SK-N-SH (cell line): ENCODE results near the gene PARP1. TPM values are rescaled to one million over a fixed set of nuclear protein-coding genes. Genes with fewer than 3 reads are reported as not detected.

Experiments used
- CTCF ChIA-PET: fragments of 300-600, 350-600 bp; formaldehyde crosslinking; extraction: SDS; loops from one replicate; lab custom pipeline; 2021; lab: Yijun Ruan, JAX
- POLR2A ChIA-PET: fragments of 350-600 bp; sonication (Branson Sonifier 250); formaldehyde crosslinking; extraction: SDS; loops from one replicate; lab custom pipeline; 2020; ENCODE audit warnings: antibody characterized with exemption, inconsistent platforms; lab: Yijun Ruan, JAX
- DNase-seq: peaks from one replicate; pipeline ENCODE4 v3.0.0; 2012
- H2AFZ ChIP-seq: fragments of 200-600 bp; sonication (generic); 2 replicates; pipeline ENCODE4 v1.8.1; 2016; ENCODE audit warnings: antibody characterized with exemption, mild to moderate bottlenecking, low read depth
- H3F3A ChIP-seq: fragments of 200-600 bp; sonication (generic); replicated peaks from 2 replicates; pipeline ENCODE3; 2016; ENCODE audit warnings: antibody characterized with exemption, mild to moderate bottlenecking; ENCODE audit not compliant: insufficient read depth
- H3K27ac ChIP-seq, 2 experiments: fragments of 200-500 bp in 1 of 2; fragments of 200-600 bp in 1 of 2; sonication (Bioruptor generic) in 1 of 2; sonication (generic), shearing (Covaris generic) in 1 of 2; 2 replicates each; pipeline versions ENCODE4 v1.5.1 to v1.6.1; 2014 to 2016; ENCODE audit warnings: low read depth in 2 of 2, inconsistent platforms in 1 of 2, low read length in 1 of 2, mild to moderate bottlenecking in 1 of 2, mixed read lengths in 1 of 2
- H3K27me3 ChIP-seq: fragments of 200-600 bp; sonication (generic), shearing (Covaris generic); 2 replicates; pipeline ENCODE4 v1.6.1; 2016; ENCODE audit warnings: mixed run types; ENCODE audit not compliant: insufficient read depth
- H3K36me3 ChIP-seq, 2 experiments: fragments of 200-500 bp in 1 of 2; fragments of 200-600 bp in 1 of 2; sonication (Bioruptor generic) in 1 of 2; sonication (generic) in 1 of 2; replicated peaks in 1 of 2; 2 replicates each; pipeline versions ENCODE3 to v1.5.1; 2014 to 2016; ENCODE audit warnings: low read length in 1 of 2, mild to moderate bottlenecking in 1 of 2; ENCODE audit not compliant: insufficient read depth in 2 of 2, control insufficient read depth in 1 of 2
- H3K4me1 ChIP-seq, 2 experiments: fragments of 200-500 bp in 1 of 2; fragments of 200-600 bp in 1 of 2; sonication (Bioruptor generic) in 1 of 2; sonication (generic), shearing (Covaris generic) in 1 of 2; 2 replicates each; pipeline versions ENCODE4 v1.5.1 to v1.6.1; 2014 to 2016; ENCODE audit warnings: low read depth in 1 of 2, low read length in 1 of 2, mixed run types in 1 of 2; ENCODE audit not compliant: insufficient read depth in 2 of 2, control insufficient read depth in 1 of 2
- H3K4me2 ChIP-seq: fragments of 200-600 bp; sonication (generic), shearing (Covaris generic); 2 replicates; pipeline ENCODE4 v1.6.1; 2017; ENCODE audit warnings: mixed run types
- H3K4me3 ChIP-seq, 2 experiments: fragments of 200-500 bp in 1 of 2; fragments of 200-600 bp in 1 of 2; sonication (Bioruptor generic) in 1 of 2; sonication (generic), shearing (Covaris generic) in 1 of 2; 2 replicates each; pipeline versions ENCODE4 v1.5.1 to v1.8.1; 2014 to 2016; ENCODE audit warnings: low read depth in 2 of 2, inconsistent platforms in 1 of 2, low read length in 1 of 2, mild to moderate bottlenecking in 1 of 2, mixed read lengths in 1 of 2, moderate library complexity in 1 of 2
- H3K79me2 ChIP-seq: fragments of 200-600 bp; sonication (generic); 2 replicates; pipeline ENCODE4 v1.8.1; 2017; ENCODE audit warnings: mild to moderate bottlenecking; ENCODE audit not compliant: insufficient read depth
- H3K9ac ChIP-seq: fragments of 200-600 bp; sonication (generic); 2 replicates; pipeline ENCODE4 v1.6.1; 2017; ENCODE audit warnings: mixed run types
- H3K9me2 ChIP-seq: fragments of 200-600 bp; sonication (generic); 2 replicates; pipeline ENCODE4 v1.6.1; 2017; ENCODE audit warnings: mixed run types
- H3K9me3 ChIP-seq: fragments of 200-600 bp; sonication (generic); 2 replicates; pipeline ENCODE4 v1.6.1; 2017; ENCODE audit warnings: mixed run types, mild to moderate bottlenecking, moderate library complexity
- H4K20me1 ChIP-seq: fragments of 200-600 bp; sonication (generic); 2 replicates; pipeline ENCODE4 v1.6.1; 2017; ENCODE audit warnings: mild to moderate bottlenecking, mixed run types; ENCODE audit not compliant: insufficient read depth
- CHD2 ChIP-seq: fragments of 150-350 bp; IDR thresholded peaks from 2 replicates; pipeline ENCODE4 v1.6.1; 2018; ENCODE audit warnings: low read length; ENCODE audit not compliant: partially characterized antibody
- EZH2phosphoT487 ChIP-seq: fragments of 200-600 bp; sonication (generic); IDR thresholded peaks from 2 replicates; pipeline ENCODE4 v1.6.1; 2017; ENCODE audit warnings: low read depth, mixed run types, mild to moderate bottlenecking, antibody characterized with exemption, moderate library complexity, borderline replicate concordance
- FOXJ3 ChIP-seq: sonication (generic); formaldehyde crosslinking; IDR thresholded peaks from 2 replicates; pipeline ENCODE4 v1.5.1; 2020; ENCODE audit warnings: mild to moderate bottlenecking, missing genetic modification reagents
- FOXM1 ChIP-seq: IDR thresholded peaks from 2 replicates; pipeline ENCODE4 v1.4.0; 2012; ENCODE audit warnings: low read depth, mild to moderate bottlenecking
- GATA2 ChIP-seq: sonication (generic); formaldehyde crosslinking; IDR thresholded peaks from 2 replicates; pipeline ENCODE4 v1.5.0; 2020; ENCODE audit warnings: mild to moderate bottlenecking, missing genetic modification reagents
- MEF2A ChIP-seq: IDR thresholded peaks from 2 replicates; pipeline ENCODE4 v1.4.0; 2012; ENCODE audit warnings: low read depth, borderline replicate concordance
- MXI1 ChIP-seq: IDR thresholded peaks from 2 replicates; pipeline ENCODE4 v1.6.1; 2012; ENCODE audit warnings: mild to moderate bottlenecking, low read depth, low read length, improper control_type of control experiment
- NRF1 ChIP-seq: IDR thresholded peaks from 2 replicates; pipeline ENCODE4 v1.6.1; 2012; ENCODE audit warnings: low read depth, mild to moderate bottlenecking, low read length
- RAD21 ChIP-seq: IDR thresholded peaks from 2 replicates; pipeline ENCODE4 v1.6.1; 2012; ENCODE audit warnings: mild to moderate bottlenecking, low read length
- RCOR1 ChIP-seq: fragments of 150-350 bp; IDR thresholded peaks from 2 replicates; pipeline ENCODE4 v1.6.1; 2017; ENCODE audit warnings: antibody characterized with exemption, low read length
- RFX5 ChIP-seq: IDR thresholded peaks from 2 replicates; pipeline ENCODE4 v1.6.1; 2012; ENCODE audit warnings: mild to moderate bottlenecking, improper control_type of control experiment, low read length
- SMC3 ChIP-seq: IDR thresholded peaks from 2 replicates; pipeline ENCODE4 v1.6.1; 2012; ENCODE audit warnings: low read depth, low read length, improper control_type of control experiment
- TAF1 ChIP-seq: IDR thresholded peaks from 2 replicates; pipeline ENCODE4 v1.6.1; 2012; ENCODE audit warnings: low read depth, mild to moderate bottlenecking, low read length, moderate library complexity, borderline replicate concordance
- USF1 ChIP-seq: IDR thresholded peaks from 2 replicates; pipeline ENCODE4 v1.4.0; 2012; ENCODE audit warnings: low read depth, borderline replicate concordance
- USF2 ChIP-seq: fragments of 150-350 bp; IDR thresholded peaks from 2 replicates; pipeline ENCODE4 v1.6.1; 2017; ENCODE audit warnings: antibody characterized with exemption, low read length, low read depth, borderline replicate concordance
- YY1 ChIP-seq: IDR thresholded peaks from 2 replicates; pipeline ENCODE4 v1.4.0; 2012; ENCODE audit warnings: low read depth, mild to moderate bottlenecking
- ZBTB33 ChIP-seq: IDR thresholded peaks from 2 replicates; pipeline ENCODE4 v1.4.0; 2012; ENCODE audit warnings: low read depth, borderline replicate concordance
- WGBS: methylation state at CpG from one replicate; pipeline ENCODE4 v1.1.6; 2017; ENCODE audit warnings: low lambda C conversion rate; 5-methylcytosine and 5-hydroxymethylcytosine counted together
- polyA plus RNA-seq, 3 experiments: library from polyadenylated mRNA; depleted of rRNA; stranded (reverse); fragments of >200 nt; gene quantifications; 2 replicates each; pipeline ENCODE4 v1.2.3, GENCODE V29; 2012
- TF ChIP-seq, protein P1 (sequence below): fragments of 150-350 bp; IDR thresholded peaks from 2 replicates; pipeline ENCODE4 v1.6.1; 2016; ENCODE audit warnings: mild to moderate bottlenecking, low read depth, low read length
- TF ChIP-seq, protein P2 (sequence below): IDR thresholded peaks from 2 replicates; pipeline ENCODE4; 2012
- TF ChIP-seq, protein P3 (sequence below): IDR thresholded peaks from 2 replicates; pipeline ENCODE4 v1.6.1; 2012; ENCODE audit warnings: mild to moderate bottlenecking, low read depth, low read length, moderate library complexity

The PARP1 gene
- polyA plus RNA-seq, 1 of the 3 experiments (the other 2 are of a cell fraction), result 239 TPM

DNA sequence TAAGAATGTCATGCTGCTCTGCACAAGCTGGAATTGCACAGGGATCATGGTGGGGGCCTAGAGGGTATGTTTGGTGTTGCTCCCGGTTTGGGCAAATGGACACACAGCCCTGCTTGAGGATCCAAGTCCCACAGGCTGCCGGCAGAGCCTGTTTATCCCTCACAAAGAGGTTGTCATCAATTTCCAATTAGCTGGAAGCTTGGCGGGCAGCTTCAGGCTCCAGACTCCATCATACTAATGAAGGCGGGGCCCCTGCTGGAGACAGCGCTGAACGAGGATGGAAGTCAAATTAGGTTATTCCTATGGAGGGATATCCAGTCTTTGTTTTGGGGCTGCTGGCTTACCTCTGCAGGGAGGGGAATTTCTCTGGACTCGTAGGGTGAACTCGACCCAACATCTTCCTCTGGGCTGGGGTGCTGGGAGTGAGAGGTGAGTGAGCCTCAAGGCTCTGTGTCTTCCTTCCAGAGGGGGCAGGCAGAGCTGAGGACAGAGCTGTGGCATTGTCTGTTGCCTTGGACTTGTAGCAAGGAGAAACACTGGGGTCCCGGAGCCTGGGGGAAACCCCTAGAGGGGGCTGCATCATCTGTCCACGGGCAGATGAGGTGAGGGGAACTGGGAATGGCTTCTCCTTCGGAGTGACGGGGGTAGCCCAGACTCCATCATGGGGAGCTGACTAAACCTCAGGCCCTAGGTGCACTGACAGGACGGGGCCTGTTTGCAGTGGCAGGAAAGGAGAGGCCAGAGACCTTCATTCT is 24.9 kb upstream of the PARP1 start:
- 48% methylated on average over 9 of the region's 13 CpGs for WGBS
- CTCF ChIA-PET, result interaction anchor here (1.0 to 2.3 kb wide), 2 partner anchors 8 to 25 kb away, joined by 3 to 13 read pairs; partner anchors contain the start of gene PARP1

More for the DNA sequence above, 24.9 kb upstream of the PARP1 start:
- Histone ChIP-seq H3K4me2 (no peak overlapping the region), H4K20me1 (no peaks in the 10 kb centered on the region), H3K9me2 (no peaks in the 10 kb centered on the region), H3K4me1 (peaks cover 0 to 6% of the 10 kb centered on the region in 2 experiments; a peak in 2 of 4 replicates), H3K4me3 (no peak overlapping the region), H3K79me2 (no peaks in the 10 kb centered on the region), H3K9ac (no peak overlapping the region), H3K27me3 (no peaks in the 10 kb centered on the region), H3K36me3 (no peaks in the 10 kb centered on the region), H3K27ac (no peak overlapping the region), H2AFZ (no peak overlapping the region), H3K9me3 (no peaks in the 10 kb centered on the region), H3F3A (no peaks in the 10 kb centered on the region)
- TF ChIP-seq SMC3 (no peak), USF1 (no peak), TAF1 (no peak), YY1 (no peak), ZBTB33 (no peak), GATA2 (CRISPR knock-in tag) (no peak), FOXM1 (no peak), RCOR1 (no peak), USF2 (no peak), EZH2phosphoT487 (no peak), NRF1 (no peak), MXI1 (no peak), RFX5 (no peak), FOXJ3 (CRISPR knock-in tag) (no peak), CHD2 (no peak), RAD21 (no peak), MEF2A (no peak)
- TF ChIP-seq, protein P1, sequence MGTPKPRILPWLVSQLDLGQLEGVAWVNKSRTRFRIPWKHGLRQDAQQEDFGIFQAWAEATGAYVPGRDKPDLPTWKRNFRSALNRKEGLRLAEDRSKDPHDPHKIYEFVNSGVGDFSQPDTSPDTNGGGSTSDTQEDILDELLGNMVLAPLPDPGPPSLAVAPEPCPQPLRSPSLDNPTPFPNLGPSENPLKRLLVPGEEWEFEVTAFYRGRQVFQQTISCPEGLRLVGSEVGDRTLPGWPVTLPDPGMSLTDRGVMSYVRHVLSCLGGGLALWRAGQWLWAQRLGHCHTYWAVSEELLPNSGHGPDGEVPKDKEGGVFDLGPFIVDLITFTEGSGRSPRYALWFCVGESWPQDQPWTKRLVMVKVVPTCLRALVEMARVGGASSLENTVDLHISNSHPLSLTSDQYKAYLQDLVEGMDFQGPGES, result no peak
- TF ChIP-seq, protein P2, sequence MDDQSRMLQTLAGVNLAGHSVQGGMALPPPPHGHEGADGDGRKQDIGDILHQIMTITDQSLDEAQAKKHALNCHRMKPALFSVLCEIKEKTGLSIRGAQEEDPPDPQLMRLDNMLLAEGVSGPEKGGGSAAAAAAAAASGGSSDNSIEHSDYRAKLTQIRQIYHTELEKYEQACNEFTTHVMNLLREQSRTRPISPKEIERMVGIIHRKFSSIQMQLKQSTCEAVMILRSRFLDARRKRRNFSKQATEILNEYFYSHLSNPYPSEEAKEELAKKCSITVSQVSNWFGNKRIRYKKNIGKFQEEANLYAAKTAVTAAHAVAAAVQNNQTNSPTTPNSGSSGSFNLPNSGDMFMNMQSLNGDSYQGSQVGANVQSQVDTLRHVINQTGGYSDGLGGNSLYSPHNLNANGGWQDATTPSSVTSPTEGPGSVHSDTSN, result no peak
- TF ChIP-seq, protein P3, sequence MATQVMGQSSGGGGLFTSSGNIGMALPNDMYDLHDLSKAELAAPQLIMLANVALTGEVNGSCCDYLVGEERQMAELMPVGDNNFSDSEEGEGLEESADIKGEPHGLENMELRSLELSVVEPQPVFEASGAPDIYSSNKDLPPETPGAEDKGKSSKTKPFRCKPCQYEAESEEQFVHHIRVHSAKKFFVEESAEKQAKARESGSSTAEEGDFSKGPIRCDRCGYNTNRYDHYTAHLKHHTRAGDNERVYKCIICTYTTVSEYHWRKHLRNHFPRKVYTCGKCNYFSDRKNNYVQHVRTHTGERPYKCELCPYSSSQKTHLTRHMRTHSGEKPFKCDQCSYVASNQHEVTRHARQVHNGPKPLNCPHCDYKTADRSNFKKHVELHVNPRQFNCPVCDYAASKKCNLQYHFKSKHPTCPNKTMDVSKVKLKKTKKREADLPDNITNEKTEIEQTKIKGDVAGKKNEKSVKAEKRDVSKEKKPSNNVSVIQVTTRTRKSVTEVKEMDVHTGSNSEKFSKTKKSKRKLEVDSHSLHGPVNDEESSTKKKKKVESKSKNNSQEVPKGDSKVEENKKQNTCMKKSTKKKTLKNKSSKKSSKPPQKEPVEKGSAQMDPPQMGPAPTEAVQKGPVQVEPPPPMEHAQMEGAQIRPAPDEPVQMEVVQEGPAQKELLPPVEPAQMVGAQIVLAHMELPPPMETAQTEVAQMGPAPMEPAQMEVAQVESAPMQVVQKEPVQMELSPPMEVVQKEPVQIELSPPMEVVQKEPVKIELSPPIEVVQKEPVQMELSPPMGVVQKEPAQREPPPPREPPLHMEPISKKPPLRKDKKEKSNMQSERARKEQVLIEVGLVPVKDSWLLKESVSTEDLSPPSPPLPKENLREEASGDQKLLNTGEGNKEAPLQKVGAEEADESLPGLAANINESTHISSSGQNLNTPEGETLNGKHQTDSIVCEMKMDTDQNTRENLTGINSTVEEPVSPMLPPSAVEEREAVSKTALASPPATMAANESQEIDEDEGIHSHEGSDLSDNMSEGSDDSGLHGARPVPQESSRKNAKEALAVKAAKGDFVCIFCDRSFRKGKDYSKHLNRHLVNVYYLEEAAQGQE, result no peak
- no peak for DNase-seq
- POLR2A ChIA-PET, result no interaction called here
